Liver (tissue), 9 donors: ENCODE measurements around the gene GATAD1. TPM values are rescaled to one million over a fixed set of nuclear protein-coding genes. Genes with fewer than 3 reads are reported as not detected.

Experiments
- DNase-seq: peaks from one replicate; pipeline ENCODE4 v3.0.0-alpha.2; 2017; ENCODE audit warnings: low spot score
- H3K27ac ChIP-seq, 2 donors: one replicate each; pipeline ENCODE4 v1.7.0; 2013; ENCODE audit warnings: inconsistent platforms in 2 of 2, low read length in 2 of 2, control low read depth in 1 of 2, low read depth in 1 of 2, mild to moderate bottlenecking in 1 of 2
- H3K27me3 ChIP-seq, 4 donors: one replicate each; pipeline versions ENCODE4 v1.6.1 to v1.7.0; 2013; ENCODE audit warnings: low read length in 3 of 4, inconsistent platforms in 1 of 4, mild to moderate bottlenecking in 1 of 4, moderate library complexity in 1 of 4; ENCODE audit not compliant: control insufficient read depth in 4 of 4, insufficient read depth in 4 of 4
- H3K36me3 ChIP-seq, 4 donors: one replicate each; pipeline versions ENCODE4 v1.6.1 to v1.7.0; 2013; ENCODE audit warnings: low read length in 3 of 4, mild to moderate bottlenecking in 3 of 4, low read depth in 1 of 4, moderate library complexity in 1 of 4; ENCODE audit not compliant: control insufficient read depth in 4 of 4, insufficient read depth in 3 of 4
- H3K4me1 ChIP-seq, 4 donors: one replicate each; pipeline versions ENCODE4 v1.6.1 to v1.7.0; 2013; ENCODE audit warnings: low read length in 3 of 4, mild to moderate bottlenecking in 3 of 4, moderate library complexity in 1 of 4; ENCODE audit not compliant: control insufficient read depth in 4 of 4, insufficient read depth in 4 of 4
- H3K4me3 ChIP-seq, 3 donors: one replicate each; pipeline versions ENCODE4 v1.6.1 to v1.7.0; 2013; ENCODE audit warnings: low read length in 3 of 3, control low read depth in 1 of 3, low read depth in 1 of 3, mild to moderate bottlenecking in 1 of 3
- H3K9ac ChIP-seq, 2 donors: one replicate each; pipeline ENCODE4 v1.7.0; 2013; ENCODE audit warnings: low read length in 2 of 2, mild to moderate bottlenecking in 2 of 2, moderate library complexity in 2 of 2, control low read depth in 1 of 2, low read depth in 1 of 2
- H3K9me3 ChIP-seq, 4 donors: one replicate each; pipeline versions ENCODE4 v1.6.1 to v1.7.0; 2013; ENCODE audit warnings: low read length in 3 of 4; ENCODE audit not compliant: control insufficient read depth in 4 of 4
- FOXA1 ChIP-seq: IDR thresholded peaks from 2 replicates; pipeline ENCODE4 v1.6.1; 2016; ENCODE audit warnings: antibody characterized with exemption
- FOXA2 ChIP-seq: IDR thresholded peaks from 2 replicates; pipeline ENCODE4 v1.6.1; 2016; ENCODE audit warnings: antibody characterized with exemption
- GABPA ChIP-seq, 2 donors: IDR thresholded peaks in 1 of 2; conservative IDR thresholded peaks in 1 of 2; 2 replicates each; pipeline ENCODE4 v1.6.1; 2016; ENCODE audit warnings: antibody characterized with exemption in 2 of 2, mild to moderate bottlenecking in 1 of 2, moderate library complexity in 1 of 2
- HNF4A ChIP-seq, 2 donors: conservative IDR thresholded peaks; 2 replicates each; pipeline ENCODE4 v1.6.1; 2016; ENCODE audit warnings: antibody characterized with exemption in 2 of 2, mild to moderate bottlenecking in 2 of 2
- HNF4G ChIP-seq: IDR thresholded peaks from 2 replicates; pipeline ENCODE4 v1.6.1; 2016; ENCODE audit warnings: antibody characterized with exemption
- NR2F2 ChIP-seq: IDR thresholded peaks from 2 replicates; pipeline ENCODE4 v1.6.1; 2016; ENCODE audit warnings: antibody characterized with exemption
- RAD21 ChIP-seq, 2 donors: IDR thresholded peaks; 2 replicates each; pipeline ENCODE4 v1.6.1; 2016; ENCODE audit warnings: antibody characterized with exemption in 2 of 2, mild to moderate bottlenecking in 2 of 2
- RXRA ChIP-seq, 2 donors: IDR thresholded peaks; 2 replicates each; pipeline ENCODE4 v1.6.1; 2017 to 2018; ENCODE audit warnings: antibody characterized with exemption in 2 of 2, mild to moderate bottlenecking in 1 of 2
- SP1 ChIP-seq: IDR thresholded peaks from 2 replicates; pipeline ENCODE4 v1.6.1; 2018; ENCODE audit warnings: antibody characterized with exemption, mild to moderate bottlenecking
- TAF1 ChIP-seq: conservative IDR thresholded peaks from 2 replicates; pipeline ENCODE4 v1.6.1; 2016; ENCODE audit warnings: antibody characterized with exemption, mild to moderate bottlenecking
- YY1 ChIP-seq: IDR thresholded peaks from 2 replicates; pipeline ENCODE4 v1.6.1; 2016; ENCODE audit warnings: antibody characterized with exemption, mild to moderate bottlenecking
- ZBTB33 ChIP-seq: IDR thresholded peaks from 2 replicates; pipeline ENCODE4 v1.6.1; 2016; ENCODE audit warnings: antibody characterized with exemption
- WGBS: extraction: QIAGEN DNeasy Blood & Tissue Kit; methylation state at CpG from one replicate; pipeline ENCODE4 v1.1.7; 2013; 5-methylcytosine and 5-hydroxymethylcytosine counted together
- polyA plus RNA-seq, 2 donors: library from polyadenylated mRNA; stranded (reverse) in 1 of 2; unstranded in 1 of 2; fragments of 200-250 nt in 1 of 2; fragments of >200 nt in 1 of 2; fragmentation: Nextera tagmentation in 1 of 2; extraction: Ambion mirVana in 1 of 2; gene quantifications; one replicate each; pipeline versions ENCODE4 v1.2.1 to v1.2.3, GENCODE V29; 2013 to 2015
- total RNA-seq, 2 donors: library from RNA; depleted of rRNA; stranded (reverse); fragments of >200 nt; gene quantifications; one replicate each; pipeline ENCODE4 v1.2.3, GENCODE V29; 2014
- TF ChIP-seq, protein P1 (sequence below): IDR thresholded peaks from 2 replicates; pipeline ENCODE4 v1.6.1; 2016; ENCODE audit warnings: antibody characterized with exemption
- TF ChIP-seq, protein P2 (sequence below): IDR thresholded peaks from 2 replicates; pipeline ENCODE4 v1.6.1; 2016; ENCODE audit warnings: antibody characterized with exemption
- TF ChIP-seq, protein P3 (sequence below): fragments of 150-350 bp; IDR thresholded peaks from 2 replicates; pipeline ENCODE4 v1.5.1; 2017; ENCODE audit warnings: improper control_type of control experiment, low read depth, low read length; ENCODE audit not compliant: missing input control
- donor health status: healthy.
- donor health status: healthy.
- donor health status: healthy.
- donor health status: healthy.
- donor health status: healthy.

The GATAD1 gene
- total and polyA plus RNA-seq, 4 donors, result 7.8 to 22.8 (median 10.8) TPM

DNA sequence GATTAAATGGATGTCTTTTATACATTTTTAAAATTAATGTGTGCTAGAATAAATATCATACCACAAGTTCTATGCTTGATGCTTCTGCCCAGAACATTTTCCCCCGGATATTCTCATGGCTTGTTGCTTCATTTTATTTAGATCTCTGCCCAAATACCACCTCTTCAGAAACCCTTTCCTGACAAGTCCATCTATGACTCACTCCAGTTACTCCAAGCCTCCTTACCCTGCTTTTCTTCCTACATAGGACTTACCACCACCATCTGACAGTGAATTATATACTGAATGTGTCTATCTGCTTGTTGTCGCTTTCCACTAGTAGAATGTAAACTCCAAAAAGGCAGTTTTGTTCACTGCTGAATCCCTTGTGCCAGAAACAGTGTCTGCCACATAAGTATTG lies 49.6 kb downstream of the GATAD1 start:
- Histone ChIP-seq H3K4me3 (no peak overlapping the region), H3K9ac (no peak overlapping the region), H3K9me3 (no peaks in the 10 kb centered on the region), H3K36me3 (peaks cover 0 to 50% (median 29%) of the 10 kb centered on the region in 4 donors), H3K27ac (no peak overlapping the region), H3K4me1 (no peaks in the 10 kb centered on the region), H3K27me3 (no peaks in the 10 kb centered on the region)
- TF ChIP-seq, protein P1, sequence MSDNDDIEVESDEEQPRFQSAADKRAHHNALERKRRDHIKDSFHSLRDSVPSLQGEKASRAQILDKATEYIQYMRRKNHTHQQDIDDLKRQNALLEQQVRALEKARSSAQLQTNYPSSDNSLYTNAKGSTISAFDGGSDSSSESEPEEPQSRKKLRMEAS, result no peak
- no peak for TF ChIP-seq YY1
- no peak for DNase-seq
- WGBS, result 93% methylated on average over 2 of the region's 2 CpGs

DNA sequence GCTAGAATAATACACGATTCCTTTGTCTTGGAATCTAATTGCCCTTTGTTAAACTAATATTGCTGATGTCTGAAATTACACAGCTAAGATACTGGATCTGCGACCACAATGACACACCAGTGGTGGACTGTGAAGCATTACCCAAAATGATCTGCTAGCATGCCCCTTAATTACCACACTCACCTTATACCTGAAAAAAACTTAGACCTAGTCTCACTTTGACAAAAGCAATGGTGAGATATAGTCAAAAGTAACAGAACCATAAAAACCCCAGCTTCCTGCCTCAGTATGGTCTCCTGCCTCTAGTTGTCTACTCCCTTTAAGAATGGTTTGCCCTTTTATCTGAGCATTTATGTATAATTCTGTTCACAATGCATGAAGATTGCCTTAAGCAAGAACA lies 51.3 kb downstream of the GATAD1 start:
- Histone ChIP-seq H3K9ac (no peak overlapping the region), H3K9me3 (no peaks in the 10 kb centered on the region), H3K4me1 (no peaks in the 10 kb centered on the region), H3K27me3 (no peaks in the 10 kb centered on the region), H3K4me3 (no peak overlapping the region), H3K27ac (no peak overlapping the region), H3K36me3 (peaks cover 0 to 46% (median 23%) of the 10 kb centered on the region in 4 donors)
- no peak for DNase-seq
- 95% methylated on average over 2 of the region's 2 CpGs for WGBS
- TF ChIP-seq HNF4A (conservative IDR thresholded peaks at IDR 0.05), result no peak

- H3K4me3 ChIP-seq, result no peak overlapping the region
- TF ChIP-seq ZBTB33 (no peak), RXRA (IDR thresholded peaks at IDR 0.05) (no peak), TAF1 (no peak), FOXA1 (no peak), YY1 (no peak), HNF4G (no peak)
- TF ChIP-seq, protein P2, sequence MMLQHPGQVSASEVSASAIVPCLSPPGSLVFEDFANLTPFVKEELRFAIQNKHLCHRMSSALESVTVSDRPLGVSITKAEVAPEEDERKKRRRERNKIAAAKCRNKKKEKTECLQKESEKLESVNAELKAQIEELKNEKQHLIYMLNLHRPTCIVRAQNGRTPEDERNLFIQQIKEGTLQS, result no peak
- TF ChIP-seq, protein P1, result no peak
- 91% methylated on average over 2 of the region's 2 CpGs for whole genome bisulfite sequencing
Observed at GRCh38 chr7:92503767-92504166, 56.5 kb downstream of the GATAD1 start.

DNA sequence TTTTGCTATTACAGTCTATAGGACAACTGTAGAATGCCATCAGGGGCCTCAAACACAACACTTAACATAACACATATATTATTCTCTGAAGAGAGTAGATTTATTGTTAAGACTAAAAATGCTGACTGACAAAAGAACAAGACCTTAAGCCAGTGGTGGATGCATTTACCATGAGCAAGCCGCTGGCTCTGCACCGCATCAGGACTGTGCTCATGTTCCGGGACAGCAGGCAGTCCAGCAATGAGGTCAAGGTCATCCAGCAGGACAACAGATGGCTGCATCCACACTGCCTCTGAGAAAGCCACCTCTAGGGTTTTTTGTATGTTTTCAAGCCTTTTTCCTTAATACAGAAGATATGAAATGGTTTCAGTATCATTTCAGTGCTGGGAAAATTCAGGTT lies 57.3 kb downstream of the GATAD1 start:
- peaks cover 1 to 25% (median 17%) of the 10 kb centered on the region in 4 donors for H3K36me3 ChIP-seq
- TF ChIP-seq, protein P3, sequence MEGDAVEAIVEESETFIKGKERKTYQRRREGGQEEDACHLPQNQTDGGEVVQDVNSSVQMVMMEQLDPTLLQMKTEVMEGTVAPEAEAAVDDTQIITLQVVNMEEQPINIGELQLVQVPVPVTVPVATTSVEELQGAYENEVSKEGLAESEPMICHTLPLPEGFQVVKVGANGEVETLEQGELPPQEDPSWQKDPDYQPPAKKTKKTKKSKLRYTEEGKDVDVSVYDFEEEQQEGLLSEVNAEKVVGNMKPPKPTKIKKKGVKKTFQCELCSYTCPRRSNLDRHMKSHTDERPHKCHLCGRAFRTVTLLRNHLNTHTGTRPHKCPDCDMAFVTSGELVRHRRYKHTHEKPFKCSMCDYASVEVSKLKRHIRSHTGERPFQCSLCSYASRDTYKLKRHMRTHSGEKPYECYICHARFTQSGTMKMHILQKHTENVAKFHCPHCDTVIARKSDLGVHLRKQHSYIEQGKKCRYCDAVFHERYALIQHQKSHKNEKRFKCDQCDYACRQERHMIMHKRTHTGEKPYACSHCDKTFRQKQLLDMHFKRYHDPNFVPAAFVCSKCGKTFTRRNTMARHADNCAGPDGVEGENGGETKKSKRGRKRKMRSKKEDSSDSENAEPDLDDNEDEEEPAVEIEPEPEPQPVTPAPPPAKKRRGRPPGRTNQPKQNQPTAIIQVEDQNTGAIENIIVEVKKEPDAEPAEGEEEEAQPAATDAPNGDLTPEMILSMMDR, result no peak
- TF ChIP-seq, protein P1, result no peak
- TF ChIP-seq FOXA1, result no peak
- TF ChIP-seq SP1, result no peak
- no peak for TF ChIP-seq RAD21 (IDR thresholded peaks at IDR 0.05)
- no peak for TF ChIP-seq HNF4A (conservative IDR thresholded peaks at IDR 0.05)
- no peak for TF ChIP-seq FOXA2
- no peak for TF ChIP-seq NR2F2
- TF ChIP-seq TAF1, result no peak
- TF ChIP-seq, protein P2, result no peak
- no peak for TF ChIP-seq HNF4G
- no peak for TF ChIP-seq GABPA (IDR thresholded peaks at IDR 0.05 in 1 of 2, conservative IDR thresholded peaks at IDR 0.05 in 1 of 2)
- TF ChIP-seq RXRA (IDR thresholded peaks at IDR 0.05), result no peak
- TF ChIP-seq YY1, result no peak

More at GRCh38 chr7:92503767-92504166, 56.5 kb downstream of the GATAD1 start:
- Histone ChIP-seq H3K36me3 (peaks cover 1 to 30% (median 19%) of the 10 kb centered on the region in 4 donors), H3K4me1 (no peaks in the 10 kb centered on the region), H3K9ac (no peak overlapping the region), H3K9me3 (no peaks in the 10 kb centered on the region), H3K27me3 (no peaks in the 10 kb centered on the region), H3K27ac (no peak overlapping the region)
- no peak for DNase-seq

More for the DNA sequence above, 57.3 kb downstream of the GATAD1 start:
- Histone ChIP-seq H3K27ac (no peak overlapping the region), H3K9ac (no peak overlapping the region), H3K9me3 (no peaks in the 10 kb centered on the region), H3K4me3 (no peak overlapping the region), H3K27me3 (no peaks in the 10 kb centered on the region), H3K4me1 (no peaks in the 10 kb centered on the region)
- DNase-seq, result no peak
- WGBS, result 82% methylated on average over 3 of the region's 3 CpGs
